ENCODE measurements around the gene ZNF502. TPM values are rescaled to one million over a fixed set of nuclear protein-coding genes. Genes with fewer than 3 reads are reported as not detected.

Gene ZNF502
- total and polyA plus RNA-seq, 2 of the 13 experiments (the other 11 are each of a cell fraction or from before 2014, with no cell fraction given) = not detected

- peak; percentile 90 for TF ChIP-seq ATF2 (CRISPR knock-in tag; IDR thresholded peaks at IDR 0.05)
- TF ChIP-seq ARID5B (CRISPR knock-in tag; IDR thresholded peaks at IDR 0.05) = peak; percentile 62; the same call in 1 of the 2 replicates
- peak; percentile 74; the same call in 1 of the 2 replicates for TF ChIP-seq ZNF607 (CRISPR knock-in tag; IDR thresholded peaks at IDR 0.05; ENCODE audit: borderline replicate concordance)
- TF ChIP-seq ZNF253 (CRISPR knock-in tag; IDR thresholded peaks at IDR 0.05; ENCODE audit: borderline replicate concordance) = peak; percentile 92
- 0 out of 2 replicates have a peak, but pooled peaks have one; percentile 58 for TF ChIP-seq RXRB (CRISPR knock-in tag; IDR thresholded peaks at IDR 0.05; ENCODE audit: borderline replicate concordance)
- TF ChIP-seq FOSL2 (CRISPR knock-in tag; IDR thresholded peaks at IDR 0.05) = peak; percentile 70
- TF ChIP-seq TAF1 (CRISPR knock-in tag; IDR thresholded peaks at IDR 0.05) = peak; percentile 80; the same call in 1 of the 2 replicates
- peak; percentile 88 for TF ChIP-seq CCDC6 (CRISPR knock-in tag; IDR thresholded peaks at IDR 0.05)
- TF ChIP-seq NFAT5 (CRISPR knock-in tag; IDR thresholded peaks at IDR 0.05) = peak; percentile 45; the same call in 1 of the 2 replicates
- TF ChIP-seq HES4 (CRISPR knock-in tag; IDR thresholded peaks at IDR 0.05; ENCODE audit: borderline replicate concordance) = peak; percentile 44; the same call in 1 of the 2 replicates
- no peak for TF ChIP-seq ZNF18 (CRISPR knock-in tag; IDR thresholded peaks at IDR 0.05; ENCODE audit: insufficient replicate concordance)
- TF ChIP-seq ZNF30 (CRISPR knock-in tag; IDR thresholded peaks at IDR 0.05) = no peak
- peak; percentile 56 for TF ChIP-seq ETV5 (CRISPR knock-in tag; IDR thresholded peaks at IDR 0.05; ENCODE audit: borderline replicate concordance)
These were observed 49.1 kb downstream of the ZNF502 start, which contains the start of the genes KIAA1143 and KIF15 (continued) for GRCh38 chr3:44761424-44762169.

Measured in HepG2 (cell line).